HL-60 (cell line): ENCODE measurements around the gene EXOC4.

ENCODE experiments used
- DNase-seq, 2 experiments: peaks; one replicate each; pipeline ENCODE4 v3.0.0-alpha.2; 2010 to 2020; ENCODE audit warnings: low read depth in 1 of 2, low spot score in 1 of 2
- H3K27ac ChIP-seq: fragments of 250-450 bp; sonication (Bioruptor Pico); replicated peaks from 2 replicates; pipeline ENCODE4 v1.5.1; 2020; ENCODE audit warnings: mild to moderate bottlenecking, moderate library complexity
- H3K27me3 ChIP-seq: fragments of 250-450 bp; sonication (Bioruptor Pico); 2 replicates; pipeline ENCODE4 v1.5.1; 2021; ENCODE audit warnings: mild to moderate bottlenecking, moderate library complexity; ENCODE audit not compliant: insufficient read depth, poor library complexity, severe bottlenecking
- H3K4me3 ChIP-seq: replicated peaks from 2 replicates; pipeline ENCODE4 v1.5.1; 2011; ENCODE audit warnings: mild to moderate bottlenecking, control low read depth, low read length; ENCODE audit not compliant: insufficient read depth
- CTCF ChIP-seq: IDR thresholded peaks from one replicate; pipeline ENCODE4 v1.5.1; 2011; ENCODE audit warnings: low read length, control low read depth, inconsistent platforms; ENCODE audit not compliant: insufficient read depth
- GABPA ChIP-seq: IDR thresholded peaks from 2 replicates; pipeline ENCODE4 v1.6.1; 2012; ENCODE audit warnings: low read depth
- POLR2AphosphoS5 ChIP-seq: IDR thresholded peaks from 2 replicates; pipeline ENCODE4 v1.6.1; 2012; ENCODE audit warnings: low read depth
- REST ChIP-seq: IDR thresholded peaks from 2 replicates; pipeline ENCODE4 v1.6.1; 2012; ENCODE audit warnings: low read depth; ENCODE audit not compliant: insufficient replicate concordance
- SPI1 ChIP-seq: IDR thresholded peaks from 2 replicates; pipeline ENCODE4 v1.6.1; 2012; ENCODE audit warnings: low read depth, mild to moderate bottlenecking, borderline replicate concordance

The EXOC4 gene

GRCh38 chr7:133554330-133554729, 301.5 kb downstream of the EXOC4 start:
- no peak for TF ChIP-seq CTCF
- TF ChIP-seq SPI1 = no peak
- TF ChIP-seq REST = no peak
- TF ChIP-seq POLR2AphosphoS5 = no peak
- TF ChIP-seq GABPA = no peak
- H3K27ac ChIP-seq = no peak overlapping the region
- H3K27me3 ChIP-seq = no peaks in the 10 kb centered on the region
- no peak overlapping the region for H3K4me3 ChIP-seq
- no peak for DNase-seq

- no peak overlapping the region for H3K4me3 ChIP-seq
- no peaks in the 10 kb centered on the region for H3K27me3 ChIP-seq
- H3K27ac ChIP-seq = no peak overlapping the region
- no peak for DNase-seq
- TF ChIP-seq CTCF (no peak), REST (no peak), POLR2AphosphoS5 (no peak), GABPA (no peak), SPI1 (no peak)
These were observed 303.2 kb downstream of the EXOC4 start for GRCh38 chr7:133556048-133556447.

- Histone ChIP-seq H3K27ac (no peak overlapping the region), H3K4me3 (no peak overlapping the region), H3K27me3 (no peaks in the 10 kb centered on the region)
- TF ChIP-seq SPI1 (no peak), REST (no peak), POLR2AphosphoS5 (no peak), CTCF (no peak), GABPA (no peak)
- DNase-seq = no peak
These were observed 303.7 kb downstream of the EXOC4 start for GRCh38 chr7:133556553-133556952.
